Coronary artery (tissue), 2 donors: ENCODE results near the gene IL21.
"Not testable (repeated sequence)": the region's sequence is repeated elsewhere in the genome, so short reads cannot be mapped to it uniquely, and the experiment has no call there.

ENCODE experiments used
- DNase-seq: peaks from one replicate; pipeline ENCODE4 v3.0.0-alpha.2; 2017; ENCODE audit warnings: low spot score
- H3K27ac ChIP-seq, 2 donors: fragments of 200-600 bp; sonication (generic); one replicate each; pipeline ENCODE4 v1.5.1; 2016 to 2019
- H3K4me3 ChIP-seq: fragments of 200-600 bp; sonication (generic); 2 replicates; pipeline ENCODE4 v1.5.1; 2016; ENCODE audit warnings: mild to moderate bottlenecking, moderate library complexity
- CTCF ChIP-seq: fragments of 200-600 bp; sonication (generic); IDR thresholded peaks from one replicate; pipeline ENCODE4 v1.5.1; 2019; ENCODE audit warnings: antibody characterized with exemption

Gene IL21

GRCh38 chr4:122663291-122663690 lies 42.4 kb upstream of the IL21 start:
- DNase-seq: no peak

GRCh38 chr4:122662701-122663100 lies 41.8 kb upstream of the IL21 start:
- no peak overlapping the region for H3K4me3 ChIP-seq
- TF ChIP-seq CTCF: no peak
- no peak overlapping the region for H3K27ac ChIP-seq
- DNase-seq: no peak

More at GRCh38 chr4:122663291-122663690, 42.4 kb upstream of the IL21 start:
- Histone ChIP-seq H3K27ac (no peak overlapping the region), H3K4me3 (no peak overlapping the region)
- TF ChIP-seq CTCF: no peak

GRCh38 chr4:122661176-122662160 lies 40.6 kb upstream of the IL21 start:
- Histone ChIP-seq H3K4me3 (no peak overlapping the region), H3K27ac (no peak overlapping the region)
- DNase-seq: no peak
- no peak for TF ChIP-seq CTCF

- no peak for TF ChIP-seq CTCF
- DNase-seq: no peak
These were observed 38.0 kb upstream of the IL21 start for GRCh38 chr4:122658818-122659295.

GRCh38 chr4:122658377-122658776 lies 37.5 kb upstream of the IL21 start:
- no peak for DNase-seq
- TF ChIP-seq CTCF: no peak
- no peak overlapping the region for H3K27ac ChIP-seq
- H3K4me3 ChIP-seq: no peak overlapping the region

More at GRCh38 chr4:122658818-122659295, 38.0 kb upstream of the IL21 start:
- no peak overlapping the region for H3K27ac ChIP-seq
- no peak overlapping the region for H3K4me3 ChIP-seq

GRCh38 chr4:122657553-122657952 lies 36.7 kb upstream of the IL21 start:
- Histone ChIP-seq H3K27ac (no peak overlapping the region), H3K4me3 (no peak overlapping the region)
- no peak for TF ChIP-seq CTCF
- no peak for DNase-seq

- not testable (repeated sequence) for H3K4me3 ChIP-seq, DNase-seq
These were observed 35.7 kb upstream of the IL21 start for GRCh38 chr4:122656583-122656982.

More at GRCh38 chr4:122656583-122656982, 35.7 kb upstream of the IL21 start:
- not testable (repeated sequence) for H3K27ac ChIP-seq
